ENCODE measurements around the gene PALLD. TPM values are rescaled to one million over a fixed set of nuclear protein-coding genes. Genes with fewer than 3 reads are reported as not detected.

Gene PALLD
- total RNA-seq, 1 donor from 2014 or later = 85.7 TPM

GRCh38 chr4:168839758-168840391 lies 343.0 kb downstream of the PALLD start:
- Histone ChIP-seq H3K9me3 (ENCODE audit: low read depth) (no peaks in the 10 kb centered on the region), H3K4me1 (peaks cover 17% of the 10 kb centered on the region), H3K27me3 (no peaks in the 10 kb centered on the region), H3F3A (ENCODE audit: low read depth) (peaks cover under 1% of the 10 kb centered on the region), H3K79me2 (ENCODE audit: low read depth) (peaks cover 100% of the 10 kb centered on the region), H3K4me2 (no peak overlapping the region), H3K9ac (no peak overlapping the region), H4K20me1 (ENCODE audit: low read depth) (peaks cover 96% of the 10 kb centered on the region), H3K36me3 (peaks cover 5% of the 10 kb centered on the region), H3K27ac (no peak overlapping the region), H3K4me3 (no peak overlapping the region), H2AFZ (replicated peaks) (no peak overlapping the region)
- no peak overlapping the region for H3K27ac Mint-ChIP-seq
- no peak for TF ChIP-seq EZH2 (IDR thresholded peaks at IDR 0.05)
- no peak for TF ChIP-seq EZH2phosphoT487 (IDR thresholded peaks at IDR 0.05)
- TF ChIP-seq CTCF (IDR thresholded peaks at IDR 0.05) = no peak
- peaks cover 5% of the 10 kb centered on the region for H3K27me3 Mint-ChIP-seq (ENCODE audit: insufficient read depth, low read depth)
- peaks cover 74% of the 10 kb centered on the region for H3K36me3 Mint-ChIP-seq
- H3K4me3 Mint-ChIP-seq = no peak overlapping the region
- peaks cover 24% of the 10 kb centered on the region for H3K4me1 Mint-ChIP-seq
- H3K9me3 Mint-ChIP-seq = peaks cover 16% of the 10 kb centered on the region
- DNase-seq (ENCODE audit: low spot score) = no peak

- TF ChIP-seq CTCF (IDR thresholded peaks at IDR 0.05) (no peak), EZH2 (IDR thresholded peaks at IDR 0.05) (no peak), EZH2phosphoT487 (IDR thresholded peaks at IDR 0.05) (no peak)
- DNase-seq (ENCODE audit: low spot score) = no peak
- Histone ChIP-seq H3K9ac (no peak overlapping the region), H3K4me1 (peaks cover 17% of the 10 kb centered on the region), H2AFZ (replicated peaks) (no peak overlapping the region), H3K27ac (no peak overlapping the region), H3K9me3 (ENCODE audit: low read depth) (no peaks in the 10 kb centered on the region), H3F3A (ENCODE audit: low read depth) (peaks cover 5% of the 10 kb centered on the region), H3K27me3 (no peaks in the 10 kb centered on the region), H3K4me2 (no peak overlapping the region), H4K20me1 (ENCODE audit: low read depth) (peaks cover 96% of the 10 kb centered on the region), H3K36me3 (peaks cover 5% of the 10 kb centered on the region), H3K79me2 (ENCODE audit: low read depth) (peaks cover 100% of the 10 kb centered on the region), H3K4me3 (no peak overlapping the region)
- peaks cover 24% of the 10 kb centered on the region for H3K4me1 Mint-ChIP-seq
- no peak overlapping the region for H3K4me3 Mint-ChIP-seq
- H3K27me3 Mint-ChIP-seq (ENCODE audit: insufficient read depth, low read depth) = peaks cover 5% of the 10 kb centered on the region
- peaks cover 73% of the 10 kb centered on the region for H3K36me3 Mint-ChIP-seq
- peaks cover 16% of the 10 kb centered on the region for H3K9me3 Mint-ChIP-seq
- no peak overlapping the region for H3K27ac Mint-ChIP-seq
Observed at GRCh38 chr4:168840392-168840763, 343.5 kb downstream of the PALLD start.

- Histone ChIP-seq H3K9me3 (ENCODE audit: low read depth) (no peaks in the 10 kb centered on the region), H2AFZ (replicated peaks) (no peak overlapping the region), H3K4me1 (peaks cover 24% of the 10 kb centered on the region), H3K27me3 (no peaks in the 10 kb centered on the region), H3K36me3 (peaks cover 5% of the 10 kb centered on the region), H3K4me3 (no peak overlapping the region), H3K79me2 (ENCODE audit: low read depth) (peaks cover 100% of the 10 kb centered on the region), H3K9ac (no peak overlapping the region), H3K4me2 (no peak overlapping the region), H4K20me1 (ENCODE audit: low read depth) (peaks cover 96% of the 10 kb centered on the region), H3F3A (ENCODE audit: low read depth) (peaks cover 13% of the 10 kb centered on the region), H3K27ac (no peak overlapping the region)
- H3K4me3 Mint-ChIP-seq = no peak overlapping the region
- H3K27me3 Mint-ChIP-seq (ENCODE audit: insufficient read depth, low read depth) = peaks cover 2% of the 10 kb centered on the region
- peaks cover 16% of the 10 kb centered on the region for H3K9me3 Mint-ChIP-seq
- no peak for DNase-seq (ENCODE audit: low spot score)
- peaks cover 19% of the 10 kb centered on the region for H3K4me1 Mint-ChIP-seq
- no peak for TF ChIP-seq EZH2phosphoT487 (IDR thresholded peaks at IDR 0.05)
- TF ChIP-seq EZH2 (IDR thresholded peaks at IDR 0.05) = no peak
- no peak for TF ChIP-seq CTCF (IDR thresholded peaks at IDR 0.05)
- H3K36me3 Mint-ChIP-seq = peaks cover 65% of the 10 kb centered on the region
- no peak overlapping the region for H3K27ac Mint-ChIP-seq
Observed at GRCh38 chr4:168841000-168841671, 344.3 kb downstream of the PALLD start.
